HS-27A (cell line): Measurements from ENCODE around the gene RHOT2.
A peak's percentile ranks its signal among the peaks of the same experiment; 100 is the strongest.

Experiments used
- DNase-seq: peaks from one replicate; pipeline ENCODE4 v3.0.0-alpha.2; 2012; ENCODE audit warnings: low read depth, missing footprints

Gene RHOT2

GRCh38 chr16:700684-701584 lies 33.0 kb downstream of the RHOT2 start:
- DNase-seq = no peak

GRCh38 chr16:702341-702740 lies 34.4 kb downstream of the RHOT2 start:
- DNase-seq = no peak

GRCh38 chr16:703406-703805 lies 35.5 kb downstream of the RHOT2 start:
- no peak for DNase-seq

DNA sequence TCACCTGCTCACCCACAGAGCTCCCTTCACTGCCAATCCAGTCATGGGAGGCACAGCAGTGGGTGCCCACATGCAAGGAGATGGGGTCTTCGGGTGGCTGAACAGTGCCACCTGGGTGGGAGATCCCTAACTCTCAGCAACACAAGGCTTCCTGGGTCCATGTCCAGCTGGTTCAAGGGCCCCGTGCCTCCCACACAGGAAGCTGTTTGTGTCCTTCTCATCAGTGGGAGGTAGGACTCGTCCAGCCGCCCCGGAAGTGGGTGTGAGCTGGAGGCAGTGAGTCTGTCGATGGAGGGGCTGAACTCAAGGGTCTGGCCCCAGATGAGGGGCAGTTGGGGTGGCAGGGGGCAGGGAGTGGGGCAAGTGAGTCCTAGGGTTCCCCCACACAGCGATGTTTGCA lies 36.1 kb downstream of the RHOT2 start:
- DNase-seq = no peak

DNA sequence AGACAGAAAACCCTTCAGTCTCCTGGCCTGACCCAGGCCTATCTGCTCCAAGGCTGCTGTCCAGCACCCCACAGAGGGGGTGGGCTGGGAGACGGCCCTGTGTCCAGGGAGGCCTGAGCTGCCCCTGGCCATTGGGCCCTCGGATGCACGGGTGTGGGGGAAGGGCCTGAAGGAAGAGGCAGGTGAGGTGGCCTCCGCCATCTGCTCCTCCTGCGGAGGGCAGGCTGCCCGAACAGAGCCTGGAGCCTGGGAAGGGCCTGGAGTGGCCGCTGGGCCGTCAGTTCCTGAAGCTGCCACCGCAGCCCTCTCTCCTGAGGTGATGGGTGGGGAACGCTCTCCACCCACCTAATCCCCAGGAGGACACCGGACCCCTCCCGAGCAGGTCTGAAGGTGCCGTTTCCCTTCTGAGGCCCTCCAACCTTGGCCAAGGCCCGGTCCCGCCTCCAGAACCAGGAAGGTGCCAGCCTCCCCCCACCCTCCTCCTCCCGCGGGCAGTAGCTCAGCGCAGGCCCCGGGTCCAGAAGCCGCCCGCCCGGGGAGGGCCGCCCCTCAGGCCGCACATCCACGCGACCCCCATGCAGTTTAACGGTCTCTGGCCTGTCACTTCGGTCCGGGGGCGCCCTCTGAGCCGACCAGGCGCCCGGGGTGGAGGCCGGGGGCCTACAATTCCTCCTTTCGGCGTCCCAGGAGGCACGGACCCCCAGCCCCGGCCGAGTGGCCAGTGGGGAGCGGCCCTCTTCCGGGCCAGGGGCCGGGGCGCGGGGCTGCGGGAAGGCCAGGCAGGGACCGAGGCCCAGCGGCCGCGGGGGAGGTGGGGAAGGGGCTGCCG lies 36.8 kb downstream of the RHOT2 start:
- no peak for DNase-seq

DNA sequence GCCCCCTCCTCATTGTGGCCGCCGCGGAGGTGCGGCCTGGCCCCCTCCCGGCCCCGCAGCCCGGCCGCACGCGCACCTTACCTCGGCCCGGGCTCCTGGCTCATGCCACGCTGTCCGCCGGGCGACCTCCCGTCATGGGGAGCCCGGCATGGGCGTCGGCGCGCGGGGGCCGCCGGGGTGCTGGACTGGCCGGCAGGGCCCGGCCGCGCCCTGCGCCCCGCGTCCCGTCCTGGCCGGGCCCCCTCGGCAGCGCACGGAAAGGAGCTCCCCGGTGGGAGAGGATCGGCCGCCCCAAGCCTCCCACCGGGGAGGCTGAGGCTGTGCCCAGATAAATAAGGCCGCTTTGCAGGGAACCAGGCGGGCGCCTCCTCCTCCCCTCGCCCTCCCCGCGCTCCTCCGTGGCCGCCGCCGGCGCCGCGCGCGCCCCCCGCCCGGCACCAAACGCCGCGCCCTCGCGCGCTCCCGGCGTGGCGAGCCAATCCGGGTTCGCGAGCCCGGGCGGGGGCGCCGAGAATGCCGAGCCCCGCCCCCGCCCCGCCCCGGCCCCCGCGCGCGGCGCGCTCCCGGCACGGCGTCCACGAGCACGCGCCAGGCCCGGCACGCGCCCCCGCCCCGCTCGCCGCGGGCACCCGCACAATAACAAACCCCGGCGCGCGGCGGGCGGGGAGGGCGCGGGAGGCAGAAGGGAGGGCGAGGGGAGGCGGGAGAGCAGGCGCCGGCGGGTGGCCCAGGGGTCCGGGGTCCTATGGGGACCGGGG lies 37.7 kb downstream of the RHOT2 start, which contains the start of gene FBXL16:
Gene FBXL16, minus strand, starts transcription at position 371 of the 758 bp plus-strand sequence. CDS start 8,396 bp downstream, outside the sequence.
- no peak for DNase-seq

DNA sequence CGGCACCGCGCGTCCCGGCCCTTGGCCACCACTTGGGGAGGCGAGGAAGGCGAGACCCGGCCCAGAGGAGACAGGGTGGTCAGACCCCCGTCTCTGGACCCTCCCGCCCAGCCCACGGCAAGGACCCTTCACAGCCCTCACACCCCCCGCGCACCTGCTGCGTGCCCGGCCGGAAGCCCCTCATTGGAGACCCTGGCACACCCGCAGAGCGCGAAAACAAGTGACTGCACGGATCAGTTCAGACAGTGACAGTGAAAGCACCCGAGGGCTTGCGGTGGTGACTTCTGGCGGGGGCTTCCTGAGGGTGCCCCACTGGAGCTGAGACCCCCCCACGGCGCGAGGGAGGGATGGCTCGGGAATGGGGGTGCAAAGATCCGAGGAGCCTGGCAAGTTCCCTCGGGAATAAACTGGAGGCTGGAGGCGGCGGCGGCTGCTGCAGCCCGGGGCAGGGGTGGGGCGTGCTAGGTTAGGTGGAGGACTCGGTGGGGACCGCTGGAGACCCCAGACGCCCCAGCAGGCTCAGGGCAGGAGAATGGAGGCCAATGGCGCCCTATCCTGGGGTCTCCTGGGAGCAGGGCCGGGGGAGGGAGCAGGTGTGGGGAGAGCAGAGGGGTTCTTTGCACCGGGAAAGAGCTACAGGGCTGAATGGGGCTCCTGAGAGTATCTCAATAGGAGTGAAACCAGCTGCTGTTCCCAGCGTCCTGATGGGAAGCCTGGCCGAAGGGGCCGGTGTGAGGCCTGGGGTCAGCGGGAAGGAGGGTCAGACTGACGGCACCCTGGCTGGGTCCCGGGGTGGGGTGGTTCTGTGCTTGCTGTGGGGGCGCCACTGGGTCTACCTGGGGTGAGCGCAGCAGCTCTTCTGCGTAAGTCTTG lies 38.5 kb downstream of the RHOT2 start:
- DNase-seq = no peak

DNA sequence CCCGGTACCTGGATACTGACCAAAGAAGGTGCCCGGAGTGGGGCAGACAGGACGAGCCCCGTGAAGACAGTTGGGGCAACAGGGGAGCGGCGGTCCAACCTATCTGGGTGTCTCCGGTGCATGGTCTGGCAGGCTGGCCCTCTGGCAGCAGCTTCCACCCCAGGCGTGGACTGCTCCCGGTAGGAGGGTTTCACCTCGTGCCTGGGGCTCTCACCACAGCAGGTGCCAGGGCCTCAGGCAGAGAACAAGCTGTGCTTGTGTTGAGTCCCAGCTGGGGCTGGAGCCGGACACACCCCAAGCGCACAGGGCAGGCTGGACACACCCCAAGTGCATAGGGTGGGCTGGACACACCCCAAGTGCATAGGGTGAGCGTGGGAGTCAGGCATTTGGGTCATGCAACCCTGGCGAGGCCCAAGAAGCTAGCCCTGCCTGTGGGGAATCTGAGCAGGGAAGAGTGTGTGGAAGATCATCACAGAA lies 39.2 kb downstream of the RHOT2 start:
- no peak for DNase-seq

DNA sequence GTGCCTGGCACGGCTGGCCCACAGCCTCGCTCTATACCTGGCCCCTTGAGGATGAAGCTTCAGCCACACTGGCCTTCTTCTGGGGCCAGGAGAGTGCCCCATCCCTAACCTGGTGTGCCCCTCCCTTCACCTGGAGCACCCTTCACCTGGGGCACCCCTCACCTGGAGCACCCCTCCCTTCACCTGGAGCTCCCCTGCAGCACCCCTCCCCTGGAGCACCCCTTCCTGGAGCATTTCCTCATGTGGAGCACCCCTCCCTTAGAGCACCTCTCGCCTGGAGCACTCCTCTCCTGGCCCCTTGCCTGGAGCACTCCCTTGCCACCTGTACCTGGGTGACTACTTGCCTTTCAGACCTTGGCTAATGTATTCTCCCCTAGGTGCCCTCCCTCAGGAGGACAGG lies 40.1 kb downstream of the RHOT2 start:
- DNase-seq = no peak

- no peak for DNase-seq
Observed at GRCh38 chr16:708959-709358, 41.0 kb downstream of the RHOT2 start.

DNA sequence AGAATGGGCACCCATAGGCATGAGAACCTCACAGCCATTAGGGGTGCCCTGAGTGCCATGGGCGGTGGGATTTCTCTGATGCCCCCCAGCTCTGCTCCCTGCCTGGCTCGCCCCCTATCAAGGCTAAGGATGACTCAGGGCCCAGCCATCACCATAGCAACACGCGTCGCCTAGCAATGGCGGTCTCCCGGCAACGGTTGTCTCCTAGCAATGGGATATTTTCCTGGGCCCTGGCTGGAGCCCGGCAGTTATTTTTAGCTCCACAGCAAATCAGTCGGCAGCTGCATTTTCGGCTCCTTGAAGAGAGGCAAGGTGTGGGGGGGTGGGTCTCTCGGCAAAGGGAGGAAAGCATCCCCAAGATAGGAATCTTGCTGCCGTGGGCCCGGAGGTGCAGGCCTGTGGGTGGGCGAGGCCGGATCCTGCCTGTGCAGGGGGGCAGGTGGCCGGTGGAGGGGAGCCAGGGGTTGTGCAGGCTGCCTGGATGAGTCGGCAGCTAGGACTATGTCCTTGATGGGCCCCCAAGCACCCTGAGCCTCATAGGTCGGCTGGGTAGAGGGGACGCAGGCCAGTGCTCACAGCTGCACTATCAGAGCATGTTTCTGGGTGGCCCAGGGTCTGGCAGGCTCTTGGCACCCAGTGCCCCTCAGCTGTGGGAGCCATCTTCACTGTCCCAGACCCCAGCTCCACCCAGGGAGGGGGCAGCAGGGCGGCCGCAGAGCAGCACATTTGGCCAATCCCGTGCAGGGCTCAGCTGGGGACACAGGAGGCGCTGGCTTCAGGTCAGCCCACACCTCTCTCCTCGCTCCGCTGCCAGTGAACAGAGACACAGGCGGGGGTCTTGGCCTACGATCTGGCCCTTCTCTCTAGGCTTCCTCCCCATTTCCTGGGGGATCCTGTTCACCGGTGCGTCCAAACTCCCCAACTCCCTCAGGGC lies 41.9 kb downstream of the RHOT2 start:
- peak; percentile 51 for DNase-seq

- DNase-seq = no peak
Observed at GRCh38 chr16:710500-711075, 42.7 kb downstream of the RHOT2 start.

DNA sequence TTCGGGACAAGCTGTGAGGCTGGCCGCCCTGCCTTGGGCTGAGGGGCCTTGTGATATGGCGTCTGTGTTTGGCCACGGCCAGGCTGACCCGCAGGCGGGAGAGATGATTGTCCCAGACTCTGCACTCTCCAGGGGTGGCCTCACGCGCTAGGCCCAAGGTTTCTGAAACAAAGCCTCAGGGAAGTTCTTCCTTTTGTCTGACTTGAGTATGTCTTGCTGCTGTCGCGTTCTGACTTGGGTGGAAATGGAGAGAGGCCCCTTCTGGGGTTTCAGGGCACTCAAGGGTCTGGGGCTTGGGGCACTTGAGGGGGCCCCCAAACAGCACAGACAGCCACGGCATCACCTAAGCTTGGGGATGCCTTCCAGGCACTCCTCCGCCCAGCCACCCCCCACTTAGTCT lies 43.2 kb downstream of the RHOT2 start:
- no peak for DNase-seq

- no peak for DNase-seq
Observed at GRCh38 chr16:711548-712320, 43.8 kb downstream of the RHOT2 start.

DNA sequence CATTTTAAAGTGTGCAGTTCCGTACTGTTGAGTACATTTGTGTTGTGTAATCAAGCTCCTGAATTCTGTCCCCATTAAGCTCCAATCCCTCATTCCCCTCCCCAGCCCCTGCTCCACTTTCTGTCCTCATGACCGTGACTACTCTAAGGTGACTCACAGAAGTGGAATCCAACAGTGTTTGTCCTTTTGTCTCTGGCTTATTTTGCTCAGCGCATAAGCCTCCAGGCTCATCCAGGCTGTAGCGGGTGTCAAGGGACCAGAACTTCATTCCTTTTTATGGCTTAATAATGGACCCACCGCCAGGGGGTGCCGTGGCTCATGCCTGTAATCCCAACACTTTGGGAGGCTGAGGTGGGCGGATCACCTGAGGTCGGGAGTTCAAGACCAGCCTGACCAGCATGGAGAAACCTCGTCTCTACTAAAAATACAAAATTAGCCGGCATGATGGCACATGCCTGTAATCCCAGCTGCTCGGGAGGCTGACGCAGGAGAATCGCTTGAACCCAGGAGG lies 44.9 kb downstream of the RHOT2 start:
- peak; percentile 88 for DNase-seq

- DNase-seq = no peak
Observed at GRCh38 chr16:714079-714478, 46.1 kb downstream of the RHOT2 start.

DNA sequence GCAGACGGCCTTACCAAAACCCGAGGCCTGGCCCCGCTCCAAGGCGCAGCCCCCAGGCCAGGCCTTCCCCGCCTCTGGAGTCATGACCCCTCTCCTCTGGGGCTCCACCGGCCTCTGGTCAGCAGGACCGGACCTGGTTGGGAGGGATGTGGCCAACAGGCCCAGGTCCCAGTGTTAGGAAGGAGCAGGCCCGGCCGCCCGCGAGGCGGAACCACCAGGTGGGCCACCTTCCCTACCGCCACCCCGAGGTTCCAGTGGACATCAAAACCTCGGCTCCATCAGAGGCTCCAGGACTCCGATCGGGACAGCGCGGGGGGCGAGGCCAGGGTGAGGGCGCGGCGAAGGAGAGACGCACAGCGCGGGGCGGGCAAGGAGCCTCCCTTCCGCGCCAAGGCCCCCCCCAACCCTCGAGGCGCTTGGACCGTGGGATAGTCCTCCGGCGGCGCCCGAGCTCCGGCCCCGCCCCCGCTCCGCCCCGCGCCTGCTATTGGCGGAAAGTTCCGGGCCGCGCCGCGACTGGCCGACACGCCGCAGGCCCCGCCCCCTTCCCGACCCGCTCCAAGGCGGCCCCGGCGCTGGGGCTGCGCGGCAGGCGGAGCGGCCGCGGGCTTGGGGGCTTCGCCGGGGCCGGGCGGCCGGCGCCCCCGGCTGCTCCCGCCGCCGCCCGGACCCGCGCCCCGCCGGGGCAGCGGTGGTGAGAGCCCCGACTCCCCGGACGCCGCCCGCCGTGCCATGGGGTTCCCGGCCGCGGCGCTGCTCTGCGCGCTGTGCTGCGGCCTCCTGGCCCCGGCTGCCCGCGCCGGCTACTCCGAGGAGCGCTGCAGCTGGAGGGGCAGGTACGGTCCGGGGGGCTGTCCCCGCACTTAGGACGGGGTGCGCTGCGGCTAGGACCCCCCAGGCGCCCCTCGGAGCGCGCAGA lies 46.9 kb downstream of the RHOT2 start, which contains the start of gene METRN:
Gene METRN, plus strand, starts transcription at position 561 of the 919 bp plus-strand sequence. Its CDS starts 172 bp downstream, at position 733.
- no peak for DNase-seq
